8988T (cell line): ENCODE data around the gene PDE8A.

Source experiments
- DNase-seq: peaks from one replicate; pipeline ENCODE4 v3.0.0; 2011

PDE8A gene

DNA sequence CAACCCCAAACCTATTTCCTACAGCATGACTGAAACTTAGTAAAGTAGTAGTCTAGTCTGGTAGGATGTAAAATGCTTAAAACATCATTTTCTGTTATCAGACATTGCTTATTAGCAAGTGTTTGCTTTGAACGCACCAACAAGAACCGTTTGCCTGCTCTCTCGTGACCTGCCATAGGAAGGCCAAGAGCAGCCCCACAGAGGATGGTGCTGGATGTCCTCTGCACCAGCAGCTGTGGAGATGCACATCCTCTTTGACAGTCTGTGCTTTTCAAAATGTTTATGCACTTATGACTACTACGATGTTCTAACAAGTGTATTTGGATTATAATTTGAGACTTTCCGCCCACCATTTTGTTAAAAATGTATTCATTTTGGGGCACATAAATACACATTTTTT lies 59.6 kb downstream of the PDE8A start:
- no peak for DNase-seq

DNA sequence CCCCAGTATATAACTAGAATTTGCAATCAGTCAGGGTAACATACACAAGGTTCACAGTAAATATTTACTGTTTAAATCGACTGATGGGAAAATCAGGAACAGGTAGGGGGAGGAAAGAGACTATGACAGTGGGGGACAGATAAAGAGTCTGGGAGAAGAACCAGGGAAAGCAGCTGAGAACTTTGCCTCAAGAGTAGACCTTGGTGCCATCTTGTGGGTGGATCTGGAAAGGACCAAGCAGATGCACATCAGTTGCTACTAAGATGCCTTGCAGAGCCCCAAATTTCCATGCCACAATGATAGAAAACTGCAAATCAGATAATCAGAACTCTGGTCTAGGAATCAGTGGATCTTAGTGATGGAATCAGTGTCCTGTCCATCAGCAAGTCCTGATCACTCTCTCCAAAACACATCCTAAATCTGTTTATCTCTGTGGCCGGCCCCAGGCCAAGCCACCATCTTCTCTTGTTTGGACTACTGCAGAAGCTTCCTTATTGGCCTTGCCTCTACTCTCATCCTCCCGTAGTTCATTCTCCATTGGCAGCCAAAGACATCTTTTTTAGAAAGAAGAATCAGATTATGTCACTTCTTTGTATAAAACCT lies 62.7 kb downstream of the PDE8A start:
- DNase-seq: no peak

- no peak for DNase-seq
Measured at GRCh38 chr15:85044894-85045293, 63.2 kb downstream of the PDE8A start.

GRCh38 chr15:85045615-85046014 lies 64.0 kb downstream of the PDE8A start:
- no peak for DNase-seq

DNA sequence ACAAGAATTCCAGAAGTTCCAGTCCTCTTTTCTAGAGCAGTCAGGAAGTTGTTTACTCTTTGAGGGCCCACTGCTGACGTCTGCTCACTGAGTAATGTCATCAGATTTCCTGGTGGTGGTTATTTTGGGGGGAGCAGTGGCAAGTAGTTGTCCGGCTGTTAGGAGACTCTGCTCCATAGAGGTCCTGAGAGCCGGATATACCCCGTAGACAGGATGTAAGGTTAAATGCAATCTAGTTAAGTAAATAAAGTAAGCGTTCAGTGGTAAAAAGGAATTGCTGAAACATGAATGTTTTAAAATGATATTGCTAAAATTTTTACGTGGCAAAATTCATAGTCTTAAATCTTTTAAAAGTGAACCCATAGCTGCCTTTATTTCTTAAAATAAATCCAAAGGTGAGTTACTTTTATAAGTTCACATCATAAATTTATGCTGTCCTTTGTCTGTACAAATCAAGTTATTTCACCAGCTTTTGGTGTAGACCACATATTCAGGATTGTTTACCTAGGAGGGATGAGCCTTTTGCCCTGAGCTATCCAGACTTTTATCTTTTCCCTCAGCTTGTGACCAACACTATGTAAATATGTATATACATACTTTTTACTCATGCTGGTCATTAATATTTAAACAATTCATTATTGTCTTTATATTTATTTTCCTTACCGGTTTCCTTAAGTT lies 65.8 kb downstream of the PDE8A start:
- no peak for DNase-seq

DNA sequence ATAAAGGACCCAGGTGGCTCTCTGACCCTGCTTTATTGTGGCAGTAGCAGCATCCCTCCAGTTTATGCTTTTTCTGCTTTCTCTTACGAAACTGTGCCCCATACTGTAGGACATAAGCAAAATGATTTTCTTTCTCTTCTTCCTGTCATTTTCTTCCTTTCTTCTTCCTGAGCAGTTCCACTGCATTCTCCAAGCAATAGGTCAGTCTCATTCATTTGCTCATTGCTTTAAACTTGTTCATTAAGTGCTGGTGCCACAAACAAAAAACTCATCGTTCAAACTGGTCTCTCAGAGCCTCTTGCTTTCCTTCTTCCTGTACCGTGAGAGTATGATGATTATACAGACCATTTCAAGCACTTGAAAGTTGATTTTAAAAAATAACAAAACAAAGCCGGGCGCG lies 66.8 kb downstream of the PDE8A start:
- DNase-seq: no peak

DNA sequence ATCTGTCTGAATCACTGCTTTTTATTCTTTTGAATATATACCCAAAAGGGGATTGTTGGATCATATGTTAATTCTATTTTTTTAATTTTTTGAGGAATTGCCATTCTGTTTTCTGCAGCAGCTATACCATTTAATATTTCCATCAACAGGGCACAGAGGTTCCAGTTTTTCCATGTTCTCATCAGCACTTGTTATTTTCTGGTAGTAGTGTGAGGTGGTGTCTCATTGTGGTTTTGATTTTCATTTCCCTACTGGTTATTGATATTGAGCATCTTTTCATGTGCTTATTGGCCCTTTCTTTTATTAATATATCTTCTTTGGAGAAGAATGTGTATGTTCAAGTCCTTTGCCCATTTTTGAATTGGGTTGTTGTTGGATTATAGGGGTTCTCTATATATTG lies 68.1 kb downstream of the PDE8A start:
- no peak for DNase-seq

- DNase-seq: no peak
Measured at GRCh38 chr15:85059734-85060133, 78.1 kb downstream of the PDE8A start.

DNA sequence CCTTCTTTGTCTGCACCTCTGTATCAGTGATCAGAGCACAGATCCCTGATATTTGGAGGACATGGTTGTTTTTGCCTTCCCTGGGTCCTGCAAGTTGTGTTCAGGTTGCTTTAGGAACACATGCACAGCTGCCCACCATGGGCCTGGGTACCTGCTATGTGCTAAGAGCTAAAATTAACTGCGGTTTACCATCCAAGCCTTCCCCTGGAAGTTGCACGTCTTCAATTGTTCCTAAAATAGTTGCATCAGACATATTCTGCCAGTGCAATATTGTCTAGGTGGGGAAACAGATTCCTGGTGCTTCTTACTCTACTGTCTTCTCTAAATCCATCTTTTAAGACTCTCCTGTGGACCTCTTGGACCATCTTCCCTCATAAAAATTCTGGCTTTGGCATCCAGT lies 80.9 kb downstream of the PDE8A start:
- no peak for DNase-seq

- DNase-seq: no peak
Measured at GRCh38 chr15:85063088-85063487, 81.4 kb downstream of the PDE8A start.

DNA sequence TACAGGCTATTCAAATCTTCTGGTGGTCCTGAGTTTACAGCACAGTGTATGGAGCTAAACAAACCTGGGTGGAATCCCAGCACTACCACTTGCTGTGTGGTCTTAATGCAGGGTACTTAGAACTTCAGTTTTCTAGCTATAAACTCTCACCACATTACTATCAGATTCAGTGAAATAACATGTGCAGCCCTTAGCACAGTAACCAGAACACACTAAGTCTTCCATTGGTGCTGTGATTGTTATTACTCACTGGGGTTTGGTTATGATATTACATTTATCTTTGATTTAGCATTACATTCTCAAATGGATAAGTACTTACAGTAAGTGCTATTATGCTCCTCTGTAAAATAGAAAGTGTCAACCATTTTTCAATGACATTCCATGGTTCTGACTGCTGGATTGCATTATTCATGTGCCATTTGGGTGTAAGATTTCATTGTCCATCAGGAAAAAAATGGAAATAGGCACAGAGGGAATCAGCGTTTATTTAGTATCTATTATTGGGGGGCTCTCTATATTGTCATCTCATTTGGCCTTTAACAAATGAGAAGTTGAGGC lies 81.9 kb downstream of the PDE8A start:
- DNase-seq: no peak

GRCh38 chr15:85064710-85065109 lies 83.1 kb downstream of the PDE8A start:
- DNase-seq: no peak

DNA sequence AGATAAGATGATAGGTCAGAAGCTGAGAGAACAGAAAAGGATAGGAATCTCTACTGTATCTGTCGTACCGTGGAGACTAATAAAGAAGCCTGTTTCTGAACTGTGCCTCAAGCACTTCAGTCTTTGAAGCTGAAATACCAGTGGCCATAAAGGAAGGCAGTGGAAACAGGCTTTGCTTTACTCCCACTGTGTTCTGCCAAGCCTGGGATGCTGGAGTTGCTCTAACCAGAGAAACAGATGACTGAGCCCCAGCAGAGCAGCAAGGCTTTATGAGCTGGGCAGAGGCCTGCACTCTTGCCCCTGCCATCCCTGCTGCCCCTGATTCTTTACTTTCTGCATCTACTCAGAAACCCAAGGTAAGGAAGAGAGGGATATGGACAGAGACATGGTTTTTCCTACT lies 89.4 kb downstream of the PDE8A start:
- no peak for DNase-seq

- DNase-seq: no peak
Measured at GRCh38 chr15:85071504-85071903, 89.8 kb downstream of the PDE8A start.

- DNase-seq: no peak
Measured at GRCh38 chr15:85072917-85073316, 91.3 kb downstream of the PDE8A start.

DNA sequence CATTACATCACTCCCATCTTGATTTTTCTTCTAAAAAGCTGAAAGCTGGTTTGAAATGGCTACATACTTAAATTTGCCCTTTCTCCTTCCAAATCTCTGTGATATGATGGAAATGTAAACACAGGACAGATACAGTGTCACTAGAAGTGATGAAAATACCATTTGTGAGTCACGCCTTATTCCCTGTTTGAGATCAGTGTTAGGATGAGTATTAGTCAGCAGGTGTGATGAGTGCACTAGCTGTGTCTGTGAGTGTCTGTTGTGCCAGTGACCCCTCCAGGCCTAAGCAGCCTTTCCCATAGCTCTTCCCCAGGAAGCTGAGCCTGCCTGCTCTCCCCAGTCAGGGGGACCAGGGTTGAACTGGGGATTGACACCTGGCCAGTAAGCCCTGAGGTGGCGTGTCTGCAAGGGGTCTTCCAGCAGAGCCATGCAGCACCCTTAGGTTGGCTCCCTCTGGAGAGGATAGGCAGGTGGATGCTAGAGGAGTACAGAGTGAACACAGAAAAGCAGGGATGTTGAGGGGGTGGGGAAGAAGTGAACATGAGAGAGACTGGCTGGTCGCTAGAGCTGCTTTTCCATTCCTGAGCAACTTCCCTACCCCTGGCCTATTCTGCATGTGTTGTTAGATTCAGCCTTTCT lies 92.0 kb downstream of the PDE8A start:
- DNase-seq: no peak

DNA sequence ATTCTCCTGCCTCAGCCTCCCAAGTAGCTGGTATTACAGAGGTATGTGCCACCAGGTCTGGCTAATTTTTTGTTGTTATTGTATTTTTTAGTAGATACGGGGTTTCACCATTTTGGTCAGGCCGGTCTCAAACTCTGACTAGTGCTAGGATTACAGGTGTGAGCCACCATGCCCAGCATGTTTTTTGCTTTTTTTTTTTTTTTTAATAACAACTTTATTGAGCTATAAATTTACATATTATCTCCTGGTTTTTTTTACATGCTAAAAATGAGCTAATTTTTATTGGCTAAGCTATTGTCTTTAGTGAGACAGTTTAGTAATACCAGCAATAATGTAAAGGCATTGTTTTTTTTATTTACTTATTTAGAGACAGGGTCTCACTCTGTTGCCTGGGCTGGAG lies 105.2 kb downstream of the PDE8A start:
- DNase-seq: no peak

DNA sequence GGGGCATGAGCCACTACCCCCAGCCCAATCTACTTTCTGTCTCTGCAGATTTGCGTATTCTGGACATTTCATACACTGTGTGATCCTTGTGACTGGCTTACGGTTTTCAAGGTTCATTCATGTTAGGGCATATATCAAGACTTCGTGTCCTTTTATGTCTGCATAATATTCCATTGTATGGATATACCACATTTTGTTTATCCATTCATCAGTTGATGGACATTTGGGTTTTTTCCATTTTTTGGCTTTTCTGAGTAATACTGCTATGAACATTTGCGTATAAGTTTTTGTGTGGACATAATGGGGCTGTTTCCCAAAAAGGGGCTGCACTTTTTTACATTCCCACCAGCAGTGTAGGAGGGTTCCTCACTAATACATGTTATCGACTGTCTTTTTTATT lies 106.6 kb downstream of the PDE8A start:
- no peak for DNase-seq

DNA sequence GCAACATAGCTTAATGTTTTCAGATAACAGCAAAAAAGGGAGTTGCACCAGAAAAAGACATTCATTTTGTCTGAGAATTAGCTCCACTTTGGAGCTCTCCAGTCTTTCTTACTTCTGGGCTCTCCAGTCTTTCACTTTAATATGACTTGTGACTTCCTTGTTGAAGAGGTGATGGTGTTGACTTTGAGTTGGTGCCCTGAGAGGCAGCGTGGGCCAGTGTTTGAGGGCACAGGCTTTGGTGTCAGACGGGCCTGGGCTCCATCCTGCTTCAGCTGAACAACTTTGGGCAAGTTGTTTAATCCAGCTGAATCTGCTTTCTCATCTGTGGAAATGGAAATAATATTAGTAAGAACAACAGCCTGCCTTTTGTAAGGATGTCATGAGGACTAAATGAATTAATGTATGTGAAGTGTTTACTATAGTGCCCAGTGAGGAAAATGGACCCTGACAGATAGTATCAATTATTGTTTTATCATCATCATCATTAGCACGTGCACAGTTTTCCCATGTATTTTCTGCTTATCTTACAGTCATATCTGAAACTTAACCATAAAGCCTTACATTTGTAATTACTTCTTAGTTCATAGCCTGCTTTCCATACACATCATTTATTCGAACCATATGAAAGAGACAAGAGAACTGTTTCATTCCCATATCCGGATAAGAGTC lies 108.4 kb downstream of the PDE8A start:
- DNase-seq: no peak

DNA sequence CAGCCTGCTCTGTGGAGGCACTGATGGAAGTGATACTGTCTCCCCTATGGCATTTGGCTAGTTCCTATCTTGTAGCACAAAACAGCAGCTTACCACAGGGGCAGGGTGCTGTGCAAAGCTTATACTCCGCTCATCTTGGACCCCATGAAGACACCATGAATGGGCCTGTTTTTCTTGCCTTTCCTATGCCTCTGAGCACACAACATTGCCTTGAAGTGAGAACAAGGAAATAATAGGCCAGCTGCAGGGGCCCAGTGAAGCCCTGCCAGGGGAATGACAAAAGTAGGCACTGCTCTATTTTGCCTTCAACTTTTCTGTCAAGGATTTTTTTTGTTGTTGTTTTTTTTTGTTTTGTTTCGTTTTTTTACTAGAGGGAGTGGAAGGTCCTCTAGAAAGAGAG lies 110.3 kb downstream of the PDE8A start:
- DNase-seq: no peak

DNA sequence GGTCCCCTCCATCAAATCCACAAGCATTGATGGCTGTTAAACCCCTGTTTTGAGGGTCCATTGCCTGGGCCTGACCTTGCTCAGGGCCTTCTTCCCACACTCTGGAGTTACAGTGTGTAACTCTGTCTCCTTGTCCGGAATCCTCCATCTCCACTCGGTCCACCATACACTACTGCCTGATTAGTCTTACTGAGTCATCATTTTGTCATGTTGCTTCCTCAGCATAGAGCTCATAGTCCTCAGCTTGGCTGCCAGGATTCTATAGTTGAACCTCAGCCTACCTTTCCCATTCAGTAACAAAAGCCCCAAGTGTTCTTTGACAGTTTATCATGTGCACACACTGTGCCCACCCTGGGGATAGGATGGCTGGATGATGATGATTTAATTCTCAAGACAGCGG lies 113.0 kb downstream of the PDE8A start:
- DNase-seq: no peak

GRCh38 chr15:85095566-85095965 lies 113.9 kb downstream of the PDE8A start:
- DNase-seq: no peak

DNA sequence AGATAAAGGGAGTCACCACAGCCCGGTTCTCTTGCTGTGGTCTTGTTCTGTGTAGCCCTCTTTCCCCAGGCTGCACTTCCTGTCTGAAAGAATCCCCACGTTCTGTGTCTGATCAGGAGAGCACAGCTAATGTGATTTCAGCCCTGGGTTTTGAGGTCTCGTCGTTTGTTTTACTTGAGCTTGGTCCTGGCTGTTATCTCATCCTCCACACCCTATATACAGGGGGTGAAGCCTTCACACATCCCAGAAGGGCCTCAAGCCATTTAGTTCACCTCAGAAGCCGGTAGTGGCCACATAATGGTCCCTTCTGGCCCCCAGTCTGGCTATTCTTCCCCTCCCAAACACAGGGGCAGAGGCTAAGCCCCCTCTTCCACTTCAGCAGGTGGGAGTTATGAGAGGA lies 115.6 kb downstream of the PDE8A start:
- no peak for DNase-seq

GRCh38 chr15:85097725-85098124 lies 116.1 kb downstream of the PDE8A start:
- DNase-seq: no peak
